Duodenal mucosa (tissue), 2 donors: ENCODE data around the gene OR10W1.

ENCODE experiments used
- H3K27ac ChIP-seq: one replicate; pipeline ENCODE4 v1.7.0; 2013; ENCODE audit warnings: low read depth, low read length
- H3K27me3 ChIP-seq, 2 donors: one replicate each; pipeline ENCODE4 v1.7.0; 2013; ENCODE audit warnings: low read length in 2 of 2, control low read depth in 1 of 2; ENCODE audit not compliant: insufficient read depth in 2 of 2, control insufficient read depth in 1 of 2
- H3K36me3 ChIP-seq, 2 donors: one replicate each; pipeline ENCODE4 v1.7.0; 2013; ENCODE audit warnings: low read length in 2 of 2, control low read depth in 1 of 2; ENCODE audit not compliant: insufficient read depth in 2 of 2, control insufficient read depth in 1 of 2
- H3K4me1 ChIP-seq, 2 donors: one replicate each; pipeline ENCODE4 v1.7.0; 2013; ENCODE audit warnings: low read length in 2 of 2, control low read depth in 1 of 2; ENCODE audit not compliant: insufficient read depth in 2 of 2, control insufficient read depth in 1 of 2
- H3K4me3 ChIP-seq, 2 donors: one replicate each; pipeline ENCODE4 v1.7.0; 2013; ENCODE audit warnings: low read length in 2 of 2, low read depth in 1 of 2
- H3K9ac ChIP-seq, 2 donors: one replicate each; pipeline ENCODE4 v1.7.0; 2013; ENCODE audit warnings: low read length in 2 of 2, low read depth in 1 of 2
- H3K9me3 ChIP-seq, 2 donors: one replicate each; pipeline ENCODE4 v1.7.0; 2013; ENCODE audit warnings: low read length in 2 of 2, control low read depth in 1 of 2; ENCODE audit not compliant: control insufficient read depth in 1 of 2

OR10W1 gene

GRCh38 chr11:58254936-58255335, 13.1 kb downstream of the OR10W1 start:
- Histone ChIP-seq H3K4me1 (no peaks in the 10 kb centered on the region), H3K36me3 (no peaks in the 10 kb centered on the region), H3K27me3 (no peaks in the 10 kb centered on the region), H3K4me3 (no peak overlapping the region), H3K9ac (no peak overlapping the region), H3K27ac (no peak overlapping the region), H3K9me3 (no peaks in the 10 kb centered on the region)

DNA sequence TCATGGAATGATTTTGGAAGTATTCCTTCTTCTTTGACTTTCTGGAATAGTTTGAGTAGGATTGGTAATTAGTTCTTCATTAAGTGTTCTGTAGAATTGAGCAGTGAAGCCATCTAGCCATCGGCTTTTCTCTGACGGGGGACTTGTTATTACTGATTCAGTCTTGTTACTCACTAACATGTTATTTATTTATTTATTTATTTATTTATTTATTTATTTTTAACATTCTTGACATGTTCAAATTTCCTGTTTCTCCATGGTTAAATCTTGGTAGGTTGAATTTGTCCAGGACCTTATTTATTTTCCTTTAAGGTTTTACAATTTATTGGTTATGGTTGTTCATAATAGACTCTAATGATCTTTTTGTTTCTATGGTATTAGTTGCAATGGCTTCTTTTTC, 24.1 kb downstream of the OR10W1 start:
- no peak overlapping the region for H3K4me3 ChIP-seq
- no peaks in the 10 kb centered on the region for H3K36me3 ChIP-seq
- H3K9me3 ChIP-seq = peaks cover 0 to 8% of the 10 kb centered on the region in 2 donors
- no peaks in the 10 kb centered on the region for H3K27me3 ChIP-seq
- H3K27ac ChIP-seq = no peak overlapping the region
- H3K4me1 ChIP-seq = no peaks in the 10 kb centered on the region
- H3K9ac ChIP-seq = no peak overlapping the region

- Histone ChIP-seq H3K4me3 (no peak overlapping the region), H3K4me1 (no peaks in the 10 kb centered on the region), H3K36me3 (no peaks in the 10 kb centered on the region), H3K9me3 (no peaks in the 10 kb centered on the region), H3K9ac (no peak overlapping the region), H3K27ac (no peak overlapping the region), H3K27me3 (no peaks in the 10 kb centered on the region)
Observed at GRCh38 chr11:58227956-58228615, 40.0 kb downstream of the OR10W1 start.

- no peaks in the 10 kb centered on the region for H3K9me3 ChIP-seq
- no peaks in the 10 kb centered on the region for H3K36me3 ChIP-seq
Observed at GRCh38 chr11:58222721-58223120, 45.3 kb downstream of the OR10W1 start.

More at GRCh38 chr11:58222721-58223120, 45.3 kb downstream of the OR10W1 start:
- H3K4me1 ChIP-seq = no peaks in the 10 kb centered on the region
- no peak overlapping the region for H3K9ac ChIP-seq
- H3K4me3 ChIP-seq = no peak overlapping the region
- H3K27ac ChIP-seq = no peak overlapping the region
- H3K27me3 ChIP-seq = no peaks in the 10 kb centered on the region
